ENCODE results near the gene TTC34. TPM values are rescaled to one million over a fixed set of nuclear protein-coding genes. Genes with fewer than 3 reads are reported as not detected.

TTC34 gene
- polyA plus RNA-seq, 3 donors, result 0.03 to 1.00 TPM; not detected in 1

DNA sequence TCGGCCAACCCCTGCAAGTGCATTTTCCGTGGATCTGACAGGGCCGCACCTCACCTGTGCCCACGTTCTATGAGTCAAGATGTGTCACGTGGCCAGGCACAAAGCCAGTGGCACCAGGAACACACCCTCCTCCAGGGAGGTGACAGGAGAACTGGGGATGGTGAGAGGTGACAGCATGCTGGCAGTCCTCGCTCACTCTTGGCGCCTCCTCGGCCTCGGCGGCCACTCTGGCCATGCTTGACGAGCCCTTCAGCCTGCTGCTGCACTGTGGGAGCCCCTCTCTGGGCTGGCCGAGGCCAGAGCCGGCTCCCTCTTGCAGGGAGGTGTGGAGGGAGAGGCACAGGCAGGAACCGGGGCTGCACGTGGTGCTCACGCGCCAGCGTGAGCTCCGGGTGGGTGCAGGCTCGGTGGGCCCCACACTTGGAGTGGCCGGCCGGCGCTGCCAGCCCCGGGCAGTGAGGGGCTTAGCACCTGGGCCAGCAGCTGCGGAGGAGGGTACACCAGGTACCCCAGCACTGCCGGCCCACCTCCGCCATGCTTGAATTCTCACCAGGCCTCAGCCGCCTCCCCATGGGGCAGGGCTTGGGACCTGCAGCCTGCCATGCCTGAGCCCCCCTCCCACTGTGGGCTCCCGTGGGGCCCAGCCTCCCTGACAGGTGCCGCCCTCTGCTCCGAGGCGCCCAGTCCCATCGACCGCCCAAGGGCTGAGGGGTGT is 11.6 kb upstream of the TTC34 start:
- no peak overlapping the region for H3K27ac ChIP-seq (ENCODE audit: low read depth in 1 of 2, low read length in 2 of 2)
- DNase-seq, result no peak
- TF ChIP-seq, protein P1, sequence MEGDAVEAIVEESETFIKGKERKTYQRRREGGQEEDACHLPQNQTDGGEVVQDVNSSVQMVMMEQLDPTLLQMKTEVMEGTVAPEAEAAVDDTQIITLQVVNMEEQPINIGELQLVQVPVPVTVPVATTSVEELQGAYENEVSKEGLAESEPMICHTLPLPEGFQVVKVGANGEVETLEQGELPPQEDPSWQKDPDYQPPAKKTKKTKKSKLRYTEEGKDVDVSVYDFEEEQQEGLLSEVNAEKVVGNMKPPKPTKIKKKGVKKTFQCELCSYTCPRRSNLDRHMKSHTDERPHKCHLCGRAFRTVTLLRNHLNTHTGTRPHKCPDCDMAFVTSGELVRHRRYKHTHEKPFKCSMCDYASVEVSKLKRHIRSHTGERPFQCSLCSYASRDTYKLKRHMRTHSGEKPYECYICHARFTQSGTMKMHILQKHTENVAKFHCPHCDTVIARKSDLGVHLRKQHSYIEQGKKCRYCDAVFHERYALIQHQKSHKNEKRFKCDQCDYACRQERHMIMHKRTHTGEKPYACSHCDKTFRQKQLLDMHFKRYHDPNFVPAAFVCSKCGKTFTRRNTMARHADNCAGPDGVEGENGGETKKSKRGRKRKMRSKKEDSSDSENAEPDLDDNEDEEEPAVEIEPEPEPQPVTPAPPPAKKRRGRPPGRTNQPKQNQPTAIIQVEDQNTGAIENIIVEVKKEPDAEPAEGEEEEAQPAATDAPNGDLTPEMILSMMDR (IDR thresholded peaks at IDR 0.05), result no peak
- no peaks in the 10 kb centered on the region for H3K27me3 ChIP-seq (ENCODE audit: control insufficient read depth in 2 of 2, insufficient read depth in 2 of 2, low read length in 2 of 2)
- no peak overlapping the region for H3K27ac Mint-ChIP-seq
- no peaks in the 10 kb centered on the region for H3K79me2 ChIP-seq (ENCODE audit: insufficient read depth, low read length)
- no peaks in the 10 kb centered on the region for H3K36me3 Mint-ChIP-seq
- H3K4me1 ChIP-seq (ENCODE audit: control insufficient read depth in 1 of 2, insufficient read depth in 2 of 2, low read length in 2 of 2), result no peaks in the 10 kb centered on the region
- H3K4me2 ChIP-seq (replicated peaks; ENCODE audit: extremely low read depth, low read length, poor library complexity, severe bottlenecking), result no peak overlapping the region
- no peak overlapping the region for H3K9ac ChIP-seq (ENCODE audit: insufficient read depth, low read length, poor library complexity, severe bottlenecking)
- H2AFZ ChIP-seq (ENCODE audit: insufficient read depth, low read depth, low read length, poor library complexity, severe bottlenecking), result no peak overlapping the region
- 97% methylated on average over 25 of the region's 34 CpGs for WGBS (ENCODE audit: insufficient coverage)
- H3K4me1 Mint-ChIP-seq, result no peaks in the 10 kb centered on the region
- H3K9me3 Mint-ChIP-seq, result peaks cover 0 to 12% (median 4%) of the 10 kb centered on the region in 7 donors
- intact Hi-C loops (cut with micrococcal nuclease), result no loop called here
- H3K4me3 Mint-ChIP-seq, result no peak overlapping the region
- H3K36me3 ChIP-seq (replicated peaks in 1 of 2; ENCODE audit: control insufficient read depth in 1 of 2, insufficient read depth in 2 of 2, low read length in 2 of 2), result no peaks in the 10 kb centered on the region
- H4K20me1 ChIP-seq (ENCODE audit: insufficient read depth, low read length), result no peaks in the 10 kb centered on the region
- peaks cover 0 to 3% (median 0%) of the 10 kb centered on the region in 3 donors for H3K27me3 Mint-ChIP-seq (ENCODE audit: low read depth in 3 of 3)
- H3K9me3 ChIP-seq (replicated peaks in 1 of 2; ENCODE audit: control insufficient read depth in 1 of 2, insufficient read depth in 1 of 2, low read length in 2 of 2), result peaks cover 0 to 13% of the 10 kb centered on the region in 2 donors
- H3K4me3 ChIP-seq (replicated peaks in 1 of 3; ENCODE audit: low read depth in 2 of 3, low read length in 3 of 3), result no peak overlapping the region

DNA sequence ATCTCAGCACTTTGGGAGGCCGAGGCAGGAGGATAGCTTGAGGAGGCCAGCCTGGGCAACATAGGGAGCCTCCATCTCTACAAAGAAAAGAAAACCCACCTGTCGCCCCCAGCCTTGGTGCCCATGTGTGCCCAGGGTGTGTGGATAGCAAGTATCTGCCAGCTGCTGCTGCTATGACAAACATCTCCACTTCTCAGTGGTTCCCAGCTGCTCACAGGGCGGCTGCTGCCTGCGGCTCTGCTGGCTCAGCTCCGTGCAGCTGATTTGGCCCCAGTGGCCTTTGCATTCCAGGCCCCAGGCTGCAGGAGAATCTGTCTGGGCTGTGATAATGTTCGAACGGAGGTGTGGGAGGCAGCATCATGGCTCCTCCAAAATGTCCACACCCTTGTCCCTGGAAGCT is 10.6 kb upstream of the TTC34 start:
- Mint-ChIP-seq H3K4me3 (no peak overlapping the region), H3K27ac (no peak overlapping the region), H3K36me3 (no peaks in the 10 kb centered on the region), H3K4me1 (no peaks in the 10 kb centered on the region), H3K9me3 (peaks cover 0 to 12% (median 4%) of the 10 kb centered on the region in 7 donors), H3K27me3 (ENCODE audit: low read depth in 3 of 3) (peaks cover 0 to 3% (median under 1%) of the 10 kb centered on the region in 3 donors)
- Histone ChIP-seq H3K36me3 (replicated peaks in 1 of 2; ENCODE audit: control insufficient read depth in 1 of 2, insufficient read depth in 2 of 2, low read length in 2 of 2) (no peaks in the 10 kb centered on the region), H3K27me3 (ENCODE audit: control insufficient read depth in 2 of 2, insufficient read depth in 2 of 2, low read length in 2 of 2) (no peaks in the 10 kb centered on the region), H3K4me2 (replicated peaks; ENCODE audit: extremely low read depth, low read length, poor library complexity, severe bottlenecking) (no peak overlapping the region), H3K4me1 (ENCODE audit: control insufficient read depth in 1 of 2, insufficient read depth in 2 of 2, low read length in 2 of 2) (no peaks in the 10 kb centered on the region), H4K20me1 (ENCODE audit: insufficient read depth, low read length) (no peaks in the 10 kb centered on the region), H2AFZ (ENCODE audit: insufficient read depth, low read depth, low read length, poor library complexity, severe bottlenecking) (no peak overlapping the region), H3K27ac (ENCODE audit: low read depth in 1 of 2, low read length in 2 of 2) (no peak overlapping the region), H3K4me3 (replicated peaks in 1 of 3; ENCODE audit: low read depth in 2 of 3, low read length in 3 of 3) (no peak overlapping the region), H3K9me3 (replicated peaks in 1 of 2; ENCODE audit: control insufficient read depth in 1 of 2, insufficient read depth in 1 of 2, low read length in 2 of 2) (peaks cover 0 to 13% of the 10 kb centered on the region in 2 donors), H3K79me2 (ENCODE audit: insufficient read depth, low read length) (no peaks in the 10 kb centered on the region), H3K9ac (ENCODE audit: insufficient read depth, low read length, poor library complexity, severe bottlenecking) (no peak overlapping the region)
- intact Hi-C loops (cut with micrococcal nuclease), result no loop called here
- WGBS (ENCODE audit: insufficient coverage), result 93% methylated on average over 3 of the region's 7 CpGs
- no peak for DNase-seq
- TF ChIP-seq, protein P1 (IDR thresholded peaks at IDR 0.05), result no peak
